Cortex of kidney (tissue), 1 donor: Measurements from ENCODE around the gene PCCA.
"Not testable (repeated sequence)": the region's sequence is repeated elsewhere in the genome, so short reads cannot be mapped to it uniquely, and the experiment has no call there.

ENCODE experiments used
- DNase-seq: peaks from one replicate; lab custom pipeline; 2025; lab: John Stamatoyannopoulos, UW

Gene PCCA

GRCh38 chr13:100545684-100546061 lies 456.8 kb downstream of the PCCA start:
- no peak for DNase-seq

GRCh38 chr13:100546713-100547405 lies 458.0 kb downstream of the PCCA start:
- no peak for DNase-seq

- no peak for DNase-seq
Measured at GRCh38 chr13:100547791-100548201, 458.9 kb downstream of the PCCA start.

- DNase-seq: no peak
Measured at GRCh38 chr13:100549316-100549715, 460.4 kb downstream of the PCCA start.

GRCh38 chr13:100552755-100553154 lies 463.9 kb downstream of the PCCA start:
- no peak for DNase-seq

GRCh38 chr13:100559886-100560285 lies 471.0 kb downstream of the PCCA start:
- no peak for DNase-seq

- DNase-seq: no peak
Measured at GRCh38 chr13:100560498-100561157, 471.7 kb downstream of the PCCA start.

- DNase-seq: no peak
Measured at GRCh38 chr13:100561158-100561499, 472.2 kb downstream of the PCCA start.

GRCh38 chr13:100561599-100562204 lies 472.8 kb downstream of the PCCA start:
- no peak for DNase-seq

- no peak for DNase-seq
Measured at GRCh38 chr13:100563779-100564178, 474.9 kb downstream of the PCCA start.

GRCh38 chr13:100564444-100565223 lies 475.7 kb downstream of the PCCA start:
- no peak for DNase-seq

- no peak for DNase-seq
Measured at GRCh38 chr13:100565286-100565685, 476.4 kb downstream of the PCCA start.

GRCh38 chr13:100566543-100566942 lies 477.6 kb downstream of the PCCA start:
- DNase-seq: no peak

GRCh38 chr13:100573121-100573520 lies 484.2 kb downstream of the PCCA start:
- DNase-seq: no peak

GRCh38 chr13:100577239-100577638 lies 488.3 kb downstream of the PCCA start:
- DNase-seq: not testable (repeated sequence)
